GM12878 (cell line): ENCODE results near the gene NDUFV2. TPM values are rescaled to one million over a fixed set of nuclear protein-coding genes. Genes with fewer than 3 reads are reported as not detected.

ENCODE experiments used
- ATAC-seq: fragments of 200-7000 bp; cut with Tn5 transposase; 3 replicates; pipeline ENCODE4 v1.9.1; 2020; ENCODE audit warnings: mild to moderate bottlenecking, moderate library complexity
- BruUV-seq: library from RNA; stranded (reverse); fragments of 400-500 nt; replicated peaks from 2 replicates; lab custom pipeline; 2021; lab: Mats Ljungman, UMichigan
- CTCF ChIA-PET: fragments of 300-600 bp; sonication (Branson Sonifier 250); formaldehyde crosslinking; extraction: SDS; loops from one replicate; lab custom pipeline; 2021; ENCODE audit warnings: inconsistent platforms; lab: Yijun Ruan, JAX
- POLR2A ChIA-PET: fragments of 350-600 bp; formaldehyde crosslinking; extraction: SDS; loops from one replicate; lab custom pipeline; 2021; ENCODE audit warnings: inconsistent platforms; lab: Charles Lee
- RAD21 ChIA-PET: fragments of 300-600 bp; sonication (Branson Sonifier 250); formaldehyde crosslinking; loops from one replicate; lab custom pipeline; 2023; ENCODE audit warnings: antibody characterized with exemption; ENCODE audit not compliant: unreplicated experiment; lab: Charles Lee
- SMC1A ChIA-PET: fragments of 300-600 bp; sonication (Branson Sonifier 250); formaldehyde crosslinking; loops from one replicate; lab custom pipeline; 2023; ENCODE audit not compliant: unreplicated experiment, uncharacterized antibody; lab: Charles Lee
- DNase-seq: peaks from one replicate; pipeline ENCODE4 v3.0.0-alpha.2; 2011; ENCODE audit warnings: low read depth, low spot score
- FAIRE-seq: peaks from 3 replicates; lab custom pipeline; 2011; peaks lifted over from hg19 to GRCh38; lab: Jason Lieb, UNC
- H2AFZ ChIP-seq: 2 replicates; pipeline ENCODE4 v1.6.0; 2011; ENCODE audit warnings: low read depth, low read length, control low read depth; ENCODE audit not compliant: control insufficient read depth
- H3K27ac ChIP-seq: 2 replicates; pipeline ENCODE4 v1.5.1; 2011; ENCODE audit warnings: control low read depth; ENCODE audit not compliant: control insufficient read depth, insufficient read depth
- H3K27me3 ChIP-seq, 2 experiments: replicated peaks in 1 of 2; 2 replicates each; pipeline versions ENCODE4 v1.6.0 to v1.6.1; 2011; ENCODE audit warnings: low read length in 1 of 2; ENCODE audit not compliant: control insufficient read depth in 2 of 2, insufficient read depth in 2 of 2
- H3K36me3 ChIP-seq, 2 experiments: 2 replicates each; pipeline ENCODE4 v1.5.1; 2011; ENCODE audit warnings: low read length in 1 of 2; ENCODE audit not compliant: control insufficient read depth in 2 of 2, insufficient read depth in 2 of 2
- H3K4me1 ChIP-seq: 2 replicates; pipeline ENCODE4 v1.6.1; 2011; ENCODE audit warnings: mild to moderate bottlenecking, low read length, moderate library complexity, mixed read lengths; ENCODE audit not compliant: control insufficient read depth, insufficient read depth
- H3K4me2 ChIP-seq: 2 replicates; pipeline ENCODE4 v1.6.0; 2011; ENCODE audit warnings: control low read depth; ENCODE audit not compliant: control insufficient read depth, insufficient read depth
- H3K4me3 ChIP-seq: fragments of 200-600 bp; sonication (generic); 2 replicates; pipeline ENCODE4 v1.5.1; 2016
- H3K79me2 ChIP-seq: 2 replicates; pipeline ENCODE4 v1.6.0; 2011; ENCODE audit warnings: low read length; ENCODE audit not compliant: control insufficient read depth, insufficient read depth
- H3K9ac ChIP-seq: 2 replicates; pipeline ENCODE4 v1.8.0; 2011; ENCODE audit warnings: low read length, control low read depth, mixed read lengths; ENCODE audit not compliant: control insufficient read depth, insufficient read depth
- H3K9me3 ChIP-seq: replicated peaks from 3 replicates; pipeline ENCODE4 v1.5.1; 2011; ENCODE audit warnings: mild to moderate bottlenecking, low read length; ENCODE audit not compliant: control insufficient read depth, insufficient read depth
- H4K20me1 ChIP-seq: 2 replicates; pipeline ENCODE4 v1.6.0; 2011; ENCODE audit not compliant: control insufficient read depth, insufficient read depth
- ASH2L ChIP-seq: fragments of 300-600, 200-600 bp; sonication (generic); IDR thresholded peaks from 2 replicates; pipeline ENCODE4 v1.6.1; 2017; ENCODE audit warnings: low read depth, mild to moderate bottlenecking, borderline replicate concordance
- ATF2 ChIP-seq: IDR thresholded peaks from 2 replicates; pipeline ENCODE4 v1.6.1; 2012; ENCODE audit warnings: low read length, inconsistent platforms
- CBX5 ChIP-seq: sonication (generic); IDR thresholded peaks from 2 replicates; pipeline ENCODE4 v1.6.1; 2016; ENCODE audit warnings: low read depth, moderate library complexity, mild to moderate bottlenecking, inconsistent platforms
- CEBPB ChIP-seq, 2 experiments: fragments of 150-350 bp in 1 of 2; IDR thresholded peaks; 2 replicates each; pipeline ENCODE4 v1.6.1; 2012 to 2014; ENCODE audit warnings: low read depth in 2 of 2, low read length in 2 of 2, borderline replicate concordance in 1 of 2, inconsistent platforms in 1 of 2
- FOXK2 ChIP-seq: fragments of 450-650 bp; IDR thresholded peaks from 2 replicates; pipeline ENCODE4 v1.6.1; 2017; ENCODE audit warnings: mild to moderate bottlenecking, moderate library complexity
- HDGF ChIP-seq: fragments of 450-650 bp; IDR thresholded peaks from 2 replicates; pipeline ENCODE4 v1.6.1; 2016; ENCODE audit warnings: antibody characterized with exemption
- MEF2A ChIP-seq: IDR thresholded peaks from 2 replicates; pipeline ENCODE4 v1.6.1; 2011; ENCODE audit warnings: low read depth, mild to moderate bottlenecking, low read length, moderate library complexity; ENCODE audit not compliant: insufficient read depth
- MTA3 ChIP-seq: IDR thresholded peaks from 2 replicates; pipeline ENCODE4 v1.6.1; 2012; ENCODE audit warnings: low read length, inconsistent platforms, borderline replicate concordance
- NFYA ChIP-seq: IDR thresholded peaks from 2 replicates; pipeline ENCODE4 v1.6.1; 2011; ENCODE audit warnings: low read depth, mild to moderate bottlenecking, low read length, improper control_type of control experiment, borderline replicate concordance
- NR2F1 ChIP-seq: fragments of 450-650 bp; conservative IDR thresholded peaks from 2 replicates; pipeline ENCODE4 v1.6.1; 2017; ENCODE audit warnings: mild to moderate bottlenecking
- RAD51 ChIP-seq: fragments of 450-650 bp; IDR thresholded peaks from 2 replicates; pipeline ENCODE4 v1.6.1; 2016; ENCODE audit warnings: moderate library complexity, mild to moderate bottlenecking, inconsistent platforms
- RUNX3 ChIP-seq: IDR thresholded peaks from 2 replicates; pipeline ENCODE4 v1.6.1; 2012; ENCODE audit warnings: low read length, inconsistent platforms
- SMAD5 ChIP-seq: IDR thresholded peaks from 2 replicates; pipeline ENCODE4 v1.6.1; 2016; ENCODE audit warnings: antibody characterized with exemption, low read depth
- SMARCA5 ChIP-seq: fragments of 450-650 bp; IDR thresholded peaks from 2 replicates; pipeline ENCODE4 v1.6.1; 2017; ENCODE audit warnings: mild to moderate bottlenecking
- SMC3 ChIP-seq: IDR thresholded peaks from 2 replicates; pipeline ENCODE4 v1.6.1; 2011; ENCODE audit warnings: low read length, improper control_type of control experiment, borderline replicate concordance
- ZNF274 ChIP-seq: IDR thresholded peaks from one replicate; pipeline ENCODE4 v1.8.0; 2011; ENCODE audit not compliant: insufficient read length, insufficient read depth
- in situ Hi-C: fragments of 300-500 bp; cut with MboI; formaldehyde crosslinking; loops from 9 replicates; pipeline ENCODE4 v1.14.3; 2018; ENCODE audit warnings: mixed read lengths
- intact Hi-C: fragments of 100-400 bp; cut with micrococcal nuclease; formaldehyde crosslinking; loops from one replicate; pipeline ENCODE4 v1.14.2; 2022; ENCODE audit not compliant: unreplicated experiment
- polyA plus RNA-seq, 11 experiments: library from polyadenylated mRNA; depleted of rRNA in 4 of 11; unstranded in 6 of 11; stranded (reverse) in 5 of 11; fragments of >200 nt; fragmentation: Nextera tagmentation in 4 of 11; fragmentation: Illumina TruSeq in 1 of 11; extraction: Ambion mirVana in 4 of 11; extraction: Trizol in 1 of 11; gene quantifications; 1 replicate in 1 of 11; 2 replicates in 10 of 11; pipeline versions ENCODE4 v1.2.1 to v1.2.3, GENCODE V29; 2011 to 2016; ENCODE audit warnings: inconsistent platforms in 2 of 11, missing spikeins in 2 of 11, low read depth in 1 of 11
- total RNA-seq, 4 experiments: library from RNA; depleted of rRNA in 3 of 4; stranded (reverse); fragments of >200 nt in 3 of 4; fragmentation: Illumina TruSeq in 1 of 4; extraction: Trizol in 1 of 4; gene quantifications; 2 replicates each; pipeline versions ENCODE4 v1.2.1 to v1.2.3, GENCODE V29; 2013 to 2021
- TF ChIP-seq, protein P1 (sequence below), 3 experiments: IDR thresholded peaks in 2 of 3; conservative IDR thresholded peaks in 1 of 3; 2 replicates each; pipeline ENCODE4 v1.5.1; 2011; ENCODE audit warnings: low read depth in 3 of 3, low read length in 3 of 3, mild to moderate bottlenecking in 3 of 3, control low read depth in 2 of 3, moderate library complexity in 2 of 3, inconsistent platforms in 1 of 3, mixed read lengths in 1 of 3; ENCODE audit not compliant: control insufficient read depth in 2 of 3, insufficient read depth in 1 of 3; ENCODE audit errors: extremely low read depth in 1 of 3

NDUFV2 gene
- total and polyA plus RNA-seq, 10 of the 15 experiments (the other 5 are each of a cell fraction or from before 2014, with no cell fraction given), result 236 to 590 (median 321) TPM

DNA sequence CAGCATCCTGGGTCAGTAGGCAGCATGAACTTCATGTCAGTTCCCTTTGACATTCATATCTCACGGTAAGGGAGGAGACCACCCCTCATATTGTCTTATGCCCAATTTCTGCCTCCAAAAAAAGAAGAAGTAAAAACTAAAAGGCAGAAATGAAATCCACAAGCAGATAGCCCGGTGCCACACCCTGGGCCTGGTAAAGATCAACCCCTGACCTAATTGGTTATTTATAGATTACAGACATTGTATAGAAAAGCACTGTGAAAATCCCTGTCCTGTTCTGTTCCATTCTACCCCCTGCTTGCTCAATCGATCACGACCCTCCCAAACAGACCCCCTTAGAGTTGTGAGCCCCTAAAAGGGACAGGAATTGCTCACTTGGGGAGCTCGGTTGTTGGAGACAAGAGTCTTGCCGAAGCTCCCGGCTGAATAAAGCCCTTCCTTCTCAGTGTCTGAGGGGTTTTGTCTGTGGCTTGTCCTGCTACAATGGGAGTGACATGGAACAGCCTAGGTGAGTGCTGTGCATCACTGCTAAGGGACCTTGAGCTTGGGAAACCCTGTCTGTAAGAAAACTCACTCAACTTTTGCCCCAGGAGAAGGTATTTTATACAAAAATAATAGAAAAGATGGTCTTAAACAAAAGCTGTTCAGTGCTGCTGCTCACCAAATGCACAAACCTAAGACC lies 11.1 kb downstream of the NDUFV2 start (continued):
- TF ChIP-seq ZNF274, result no peak
- no peak for TF ChIP-seq CBX5
- TF ChIP-seq RAD51, result no peak
- 0 out of 2 replicates have a peak, but pooled peaks have one; percentile 15 for TF ChIP-seq MEF2A
- no peak for TF ChIP-seq RUNX3

- Histone ChIP-seq H3K4me3 (peak overlapping the region; percentile 25; the same call in 1 of the 2 replicates), H3K36me3 (peaks cover 0 to 12% of the 10 kb centered on the region in 2 experiments; a peak in 2 of 4 replicates)
- intact Hi-C loops, result loop anchor here (5.0 kb wide), 1 partner anchor 44 kb away; no protein-coding TSS in a partner anchor
These were observed 13.5 kb downstream of the NDUFV2 start for GRCh38 chr18:9115984-9116383.

More at GRCh38 chr18:9115984-9116383, 13.5 kb downstream of the NDUFV2 start:
- SMC1A ChIA-PET, result interaction anchor here (0.9 to 7.5 kb wide), 9 partner anchors 7 to 54 kb away, joined by 3 to 43 read pairs (median 18); partner anchors contain the start of gene NDUFV2
- H3K4me2 ChIP-seq, result peak overlapping the region; percentile 68
- H2AFZ ChIP-seq, result no peak overlapping the region
- ATAC-seq, result no peak
- H3K79me2 ChIP-seq, result peaks cover 99% of the 10 kb centered on the region
- no peak for DNase-seq
- TF ChIP-seq ZNF274 (no peak), HDGF (no peak), SMAD5 (no peak), NR2F1 (no peak), ASH2L (no peak), FOXK2 (no peak), NFYA (no peak), SMC3 (no peak), SMARCA5 (no peak), CEBPB (IDR thresholded peaks at IDR 0.05; ENCODE audit: borderline replicate concordance in 1 of 2, low read depth in 2 of 2, low read length in 2 of 2) (no peak), MTA3 (no peak), ATF2 (no peak)
- TF ChIP-seq, protein P1, sequence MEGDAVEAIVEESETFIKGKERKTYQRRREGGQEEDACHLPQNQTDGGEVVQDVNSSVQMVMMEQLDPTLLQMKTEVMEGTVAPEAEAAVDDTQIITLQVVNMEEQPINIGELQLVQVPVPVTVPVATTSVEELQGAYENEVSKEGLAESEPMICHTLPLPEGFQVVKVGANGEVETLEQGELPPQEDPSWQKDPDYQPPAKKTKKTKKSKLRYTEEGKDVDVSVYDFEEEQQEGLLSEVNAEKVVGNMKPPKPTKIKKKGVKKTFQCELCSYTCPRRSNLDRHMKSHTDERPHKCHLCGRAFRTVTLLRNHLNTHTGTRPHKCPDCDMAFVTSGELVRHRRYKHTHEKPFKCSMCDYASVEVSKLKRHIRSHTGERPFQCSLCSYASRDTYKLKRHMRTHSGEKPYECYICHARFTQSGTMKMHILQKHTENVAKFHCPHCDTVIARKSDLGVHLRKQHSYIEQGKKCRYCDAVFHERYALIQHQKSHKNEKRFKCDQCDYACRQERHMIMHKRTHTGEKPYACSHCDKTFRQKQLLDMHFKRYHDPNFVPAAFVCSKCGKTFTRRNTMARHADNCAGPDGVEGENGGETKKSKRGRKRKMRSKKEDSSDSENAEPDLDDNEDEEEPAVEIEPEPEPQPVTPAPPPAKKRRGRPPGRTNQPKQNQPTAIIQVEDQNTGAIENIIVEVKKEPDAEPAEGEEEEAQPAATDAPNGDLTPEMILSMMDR (IDR thresholded peaks at IDR 0.05 in 2 of 3, conservative IDR thresholded peaks at IDR 0.05 in 1 of 3; ENCODE audit: control insufficient read depth in 2 of 3, extremely low read depth in 1 of 3, insufficient read depth in 1 of 3, low read depth in 3 of 3, low read length in 3 of 3), result no peak
- in situ Hi-C loops, result no loop called here
- H3K9ac ChIP-seq, result peak overlapping the region; percentile 39; the same call in 1 of the 2 replicates
- POLR2A ChIA-PET, result interaction anchor here (0.7 to 6.4 kb wide), 3 partner anchors 12 to 33 kb away, joined by 4 to 42 read pairs (median 13); partner anchors contain the start of genes ANKRD12 and NDUFV2
- FAIRE-seq, result no peak
- H3K4me1 ChIP-seq, result peaks cover 40% of the 10 kb centered on the region
- H4K20me1 ChIP-seq, result no peaks in the 10 kb centered on the region
- H3K27me3 ChIP-seq, result no peaks in the 10 kb centered on the region
- CTCF ChIA-PET, result interaction anchor here (1.0 to 3.5 kb wide), 6 partner anchors 13 to 48 kb away, joined by 3 to 14 read pairs (median 9); partner anchors contain the start of gene ANKRD12
- peak overlapping the region; percentile 89 for H3K27ac ChIP-seq
- RAD21 ChIA-PET, result interaction anchor here (3.2 to 3.4 kb wide), 2 partner anchors 12 to 25 kb away, joined by 22 to 40 read pairs; no protein-coding TSS in a partner anchor
- BruUV-seq, result no TSS peak
- H3K9me3 ChIP-seq, result no peaks in the 10 kb centered on the region; the same call in 2 of the 3 replicates
